ENCODE data around the gene CCDC154.

Gene CCDC154

GRCh38 chr16:1427473-1428461 is 16.6 kb downstream of the CCDC154 start:
- in situ Hi-C loops (cut with HindIII; ENCODE audit: low sequenced_read_pairs): no loop called here

- in situ Hi-C loops (cut with HindIII; ENCODE audit: low sequenced_read_pairs): no loop called here
Observed at GRCh38 chr16:1426734-1427471, 17.5 kb downstream of the CCDC154 start.

DNA sequence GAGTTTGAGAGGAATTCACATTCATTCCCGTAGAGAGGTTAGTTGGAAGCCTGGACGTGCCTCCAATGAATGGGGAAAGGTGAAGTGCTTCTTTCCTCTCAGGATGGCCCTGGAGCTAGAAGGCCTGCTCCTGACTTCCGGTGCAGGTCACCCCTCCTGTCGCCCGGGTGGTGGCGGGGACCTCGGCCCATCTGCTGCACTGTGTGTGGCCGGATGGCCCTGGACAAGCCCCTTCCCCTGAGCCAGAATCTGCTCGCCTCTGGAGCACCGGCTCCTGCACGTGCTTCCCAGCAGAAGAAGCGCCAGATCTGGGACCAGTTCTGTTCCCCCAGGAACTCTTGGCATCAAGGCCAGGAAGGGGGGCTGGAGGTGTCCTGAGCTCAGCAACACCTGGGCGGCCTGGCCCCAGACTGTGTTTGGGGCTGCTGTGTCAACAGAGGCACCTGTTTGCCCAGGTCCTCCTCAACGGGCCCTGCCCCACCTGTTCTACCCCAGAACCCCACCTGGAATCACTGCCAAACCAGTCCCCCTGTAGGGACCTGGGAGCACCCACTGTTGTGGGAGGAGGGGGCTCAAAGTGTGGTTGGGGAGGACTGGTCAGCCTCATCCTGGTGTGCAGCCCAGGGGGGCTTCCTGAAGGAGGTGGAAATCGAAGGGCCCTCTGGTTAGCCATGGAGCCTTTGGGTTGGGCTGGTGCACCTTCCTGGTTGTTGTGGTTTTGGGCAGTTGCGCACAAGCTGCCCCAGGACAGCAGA is 18.6 kb downstream of the CCDC154 start:
- in situ Hi-C loops (cut with HindIII; ENCODE audit: low sequenced_read_pairs): no loop called here

- in situ Hi-C loops (cut with HindIII; ENCODE audit: low sequenced_read_pairs): no loop called here
Observed at GRCh38 chr16:1424028-1424427, 20.3 kb downstream of the CCDC154 start.

- in situ Hi-C loops (cut with HindIII; ENCODE audit: low sequenced_read_pairs): no loop called here
Observed at GRCh38 chr16:1422076-1422475, 22.3 kb downstream of the CCDC154 start.

DNA sequence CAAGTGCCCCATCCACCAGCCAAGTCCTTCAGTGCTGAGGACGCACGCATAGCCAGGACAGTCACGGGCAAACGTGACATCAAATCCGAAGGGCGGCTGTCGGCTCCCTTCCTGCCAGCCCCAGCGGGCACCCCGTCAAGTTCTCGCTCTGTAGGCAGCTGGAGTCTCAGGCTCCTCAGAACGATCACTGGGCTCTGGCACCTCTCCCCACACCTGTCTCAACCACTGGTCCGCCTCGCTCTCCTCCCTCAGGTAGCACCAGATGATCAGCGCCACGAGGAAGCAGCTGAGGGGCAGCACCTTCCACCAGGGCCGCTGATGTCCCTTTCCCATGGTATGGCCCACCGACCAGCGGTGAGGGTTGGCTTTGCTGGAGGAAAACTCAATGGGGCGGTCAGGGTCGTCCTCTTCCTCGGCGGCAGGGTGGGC is 24.2 kb downstream of the CCDC154 start:
- in situ Hi-C loops (cut with HindIII; ENCODE audit: low sequenced_read_pairs): no loop called here

DNA sequence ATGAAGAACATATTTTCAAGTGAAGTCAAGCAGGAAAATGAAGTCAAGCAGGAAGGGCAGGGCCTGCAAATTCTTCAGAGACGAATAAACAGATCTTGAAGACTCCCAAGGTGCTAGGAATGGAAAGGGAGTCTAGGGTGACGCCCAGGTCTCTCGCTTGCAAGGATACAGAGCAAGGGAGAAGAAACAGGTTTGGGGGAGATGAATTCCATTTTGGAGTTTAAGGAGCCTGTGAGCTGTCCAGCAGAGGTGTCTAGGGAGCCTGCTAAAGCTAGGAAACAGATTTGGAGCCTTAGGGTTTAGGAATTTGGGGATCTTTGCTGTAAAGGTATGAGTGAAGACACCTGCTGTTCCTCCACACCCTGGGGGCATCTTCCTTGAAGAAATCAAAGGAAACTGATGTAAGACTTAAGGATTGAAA is 27.8 kb downstream of the CCDC154 start:
- in situ Hi-C loops (cut with HindIII; ENCODE audit: low sequenced_read_pairs): no loop called here

GRCh38 chr16:1414532-1415260 is 29.7 kb downstream of the CCDC154 start, which contains the start of gene UNKL:
Gene UNKL (minus strand): TSS chr16:1414704. CDS start chr16:1414691, 13 bp downstream.
- in situ Hi-C loops (cut with HindIII; ENCODE audit: low sequenced_read_pairs): no loop called here

- in situ Hi-C loops (cut with HindIII; ENCODE audit: low sequenced_read_pairs): no loop called here
Observed at GRCh38 chr16:1413684-1414531, 30.4 kb downstream of the CCDC154 start.

GRCh38 chr16:1412847-1413246 is 31.5 kb downstream of the CCDC154 start:
- in situ Hi-C loops (cut with HindIII; ENCODE audit: low sequenced_read_pairs): no loop called here

DNA sequence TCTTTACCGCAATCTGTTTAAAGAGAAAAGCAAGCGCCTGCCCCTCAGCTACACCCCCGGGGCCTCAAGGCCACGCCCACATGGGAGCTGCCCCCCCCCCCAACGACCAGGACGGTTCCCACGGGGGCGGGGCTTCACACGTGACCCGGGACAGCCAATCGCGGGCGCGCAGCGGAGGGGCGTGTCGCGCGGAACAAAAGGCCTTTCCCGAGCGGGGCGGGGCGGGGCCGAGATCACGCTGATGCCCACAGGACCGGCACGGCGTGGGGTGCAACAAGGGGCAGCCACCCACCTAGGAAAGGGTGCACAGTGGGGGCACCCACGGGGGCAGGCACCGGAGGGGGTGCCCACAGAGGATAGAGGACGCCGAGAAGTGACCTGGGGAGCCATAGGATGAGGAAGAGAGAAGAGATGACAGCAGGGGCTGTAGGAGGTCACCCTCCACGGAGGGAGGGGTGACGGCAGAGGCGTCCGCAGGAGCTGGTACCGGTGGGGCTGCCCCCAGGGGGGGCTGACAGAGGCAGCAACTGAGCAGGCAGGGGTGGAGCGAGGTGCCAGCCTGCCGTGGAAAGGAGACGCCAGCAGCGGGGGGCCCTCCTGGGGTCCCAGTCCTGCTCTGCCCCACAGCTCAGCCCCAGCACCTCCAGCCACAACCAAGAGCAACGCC is 36.1 kb downstream of the CCDC154 start:
- in situ Hi-C loops (cut with HindIII; ENCODE audit: low sequenced_read_pairs): no loop called here

GRCh38 chr16:1407753-1408152 is 36.6 kb downstream of the CCDC154 start:
- in situ Hi-C loops (cut with HindIII; ENCODE audit: low sequenced_read_pairs): no loop called here

DNA sequence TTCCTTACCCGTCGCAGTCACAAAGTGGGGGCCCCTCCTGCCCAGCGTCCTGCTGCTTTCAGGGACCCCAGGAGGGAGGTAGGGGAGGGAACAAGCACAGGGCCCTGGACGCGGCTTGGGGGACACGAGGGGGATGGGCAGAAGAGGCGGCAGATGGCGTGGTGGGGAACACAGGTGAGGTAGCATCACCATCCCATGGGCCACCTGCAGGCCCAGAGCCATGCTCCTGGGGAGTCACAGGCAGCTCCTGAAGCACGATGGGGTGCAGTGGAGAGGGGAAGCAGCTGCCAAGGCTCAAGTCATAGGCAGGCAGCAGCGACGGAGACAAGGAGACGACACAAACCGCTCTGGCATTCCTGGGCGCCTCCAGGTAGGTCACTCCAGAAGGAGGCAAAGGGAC is 40.6 kb downstream of the CCDC154 start:
- in situ Hi-C loops (cut with HindIII; ENCODE audit: low sequenced_read_pairs): no loop called here

DNA sequence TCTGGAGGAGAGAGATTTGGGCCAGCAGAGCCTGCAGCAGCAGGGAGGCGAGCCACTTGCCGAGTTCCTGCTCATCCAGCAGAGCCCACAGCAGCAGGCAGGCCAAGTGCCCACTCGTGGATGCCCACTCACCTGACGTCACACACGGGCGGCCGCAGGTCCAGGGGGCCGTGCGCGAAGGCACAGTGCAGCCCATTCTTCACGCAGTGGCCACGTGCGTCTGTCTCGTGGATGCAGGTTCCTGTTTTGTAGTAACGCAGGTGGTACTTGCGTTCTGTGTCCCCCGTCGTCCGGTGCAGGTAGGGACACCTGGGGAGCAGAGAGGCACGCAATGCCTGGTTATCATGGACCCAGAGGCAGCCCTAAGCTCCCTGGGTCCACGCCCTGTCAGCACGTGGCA is 41.3 kb downstream of the CCDC154 start:
- in situ Hi-C loops (cut with HindIII; ENCODE audit: low sequenced_read_pairs): no loop called here

GRCh38 chr16:1401758-1402154 is 42.6 kb downstream of the CCDC154 start:
- in situ Hi-C loops (cut with HindIII; ENCODE audit: low sequenced_read_pairs): no loop called here

- in situ Hi-C loops (cut with HindIII; ENCODE audit: low sequenced_read_pairs): no loop called here
Observed at GRCh38 chr16:1401061-1401757, 43.1 kb downstream of the CCDC154 start.

DNA sequence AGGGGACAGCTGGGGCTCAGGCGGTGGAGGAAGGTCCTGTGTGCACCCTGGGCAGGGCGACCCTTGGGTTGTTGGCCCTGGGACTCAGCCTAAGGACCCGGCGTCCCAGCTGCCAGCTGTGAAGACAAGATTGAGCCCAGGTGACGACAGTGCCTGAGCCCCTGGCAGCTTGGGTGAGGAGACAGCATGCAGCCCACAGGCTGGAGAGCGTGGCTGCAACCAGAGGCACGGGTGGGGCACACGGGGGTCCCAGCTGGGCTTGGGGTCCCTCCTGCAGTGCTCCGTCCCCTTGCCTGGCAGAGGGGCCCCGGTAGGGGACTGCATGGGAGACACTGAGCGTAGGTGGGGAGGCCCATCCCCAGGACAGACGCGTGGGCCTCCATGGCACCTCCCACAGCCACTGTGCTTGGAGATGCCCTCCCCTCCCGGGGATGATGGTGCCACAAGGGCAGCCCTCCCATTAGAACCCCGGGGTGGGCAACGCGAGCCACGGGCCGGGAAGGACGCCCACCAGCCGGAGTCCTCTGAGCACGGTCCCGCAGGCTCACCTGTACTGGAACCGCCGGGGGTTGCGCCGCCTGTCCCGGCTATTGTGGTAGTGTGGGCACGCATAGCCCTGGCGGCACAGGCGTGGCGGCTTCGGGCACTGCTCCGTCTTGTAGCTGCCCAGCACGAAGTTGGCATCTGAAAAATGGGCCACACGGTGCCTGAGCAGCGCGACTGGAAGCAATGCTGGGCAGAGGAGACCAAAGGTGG is 45.4 kb downstream of the CCDC154 start:
- in situ Hi-C loops (cut with HindIII; ENCODE audit: low sequenced_read_pairs): loop anchor here (25.0 kb wide), 3 partner anchors 112 to 262 kb away; no protein-coding TSS in a partner anchor

Measured in endothelial cell of hepatic sinusoid (primary cell).